ENCODE measurements around the gene OR2V2.

DNA sequence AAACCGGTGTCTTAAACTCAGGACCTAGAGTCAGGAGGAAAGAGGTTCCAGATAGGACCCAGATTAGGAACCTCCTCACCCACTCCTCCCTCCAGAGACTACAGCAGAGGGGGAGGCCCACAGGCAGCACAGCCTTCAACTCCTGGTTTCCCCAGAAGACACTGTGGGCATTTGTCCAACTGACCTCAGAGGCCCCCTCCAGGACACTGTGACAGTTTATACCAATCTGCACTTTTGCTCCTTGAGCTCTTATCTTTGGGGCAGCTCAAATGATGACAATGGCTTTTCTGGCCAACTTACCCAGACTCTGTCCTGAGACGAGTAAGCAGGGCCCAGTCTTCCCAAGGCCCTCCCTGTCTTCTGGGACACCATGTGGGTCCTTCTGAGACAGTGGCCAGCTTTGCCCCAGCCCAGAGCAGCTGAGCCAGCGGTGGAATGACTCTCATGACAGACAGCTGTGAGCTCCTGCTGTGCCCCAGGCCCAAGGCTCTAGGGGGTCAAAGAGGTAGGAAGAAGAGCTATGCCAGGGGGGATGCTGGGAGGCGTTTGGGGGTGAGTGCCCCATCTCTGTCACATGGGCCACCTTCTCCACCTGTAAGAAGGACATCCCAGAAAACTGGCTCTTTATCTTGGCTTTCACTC is 14.3 kb downstream of the OR2V2 start:
- TF ChIP-seq POLR2A (IDR thresholded peaks at IDR 0.05): no peak
- no peak for TF ChIP-seq CTCF (IDR thresholded peaks at IDR 0.05)
- no peak for TF ChIP-seq EP300 (IDR thresholded peaks at IDR 0.05)
- no peak for TF ChIP-seq POLR2AphosphoS5 (IDR thresholded peaks at IDR 0.05)
